GM18519 (cell line): ENCODE measurements around the gene PTPRD.

Experiments used
- ATAC-seq: cut with Tn5 transposase; IDR thresholded peaks from one replicate; pipeline ENCODE4 v1.9.1; 2021; ENCODE audit warnings: mild to moderate bottlenecking, moderate library complexity; ENCODE audit not compliant: unreplicated experiment, low FRiP score

Gene PTPRD

GRCh38 chr9:9917400-9917799, 695.4 kb downstream of the PTPRD start:
- no peak for ATAC-seq

DNA sequence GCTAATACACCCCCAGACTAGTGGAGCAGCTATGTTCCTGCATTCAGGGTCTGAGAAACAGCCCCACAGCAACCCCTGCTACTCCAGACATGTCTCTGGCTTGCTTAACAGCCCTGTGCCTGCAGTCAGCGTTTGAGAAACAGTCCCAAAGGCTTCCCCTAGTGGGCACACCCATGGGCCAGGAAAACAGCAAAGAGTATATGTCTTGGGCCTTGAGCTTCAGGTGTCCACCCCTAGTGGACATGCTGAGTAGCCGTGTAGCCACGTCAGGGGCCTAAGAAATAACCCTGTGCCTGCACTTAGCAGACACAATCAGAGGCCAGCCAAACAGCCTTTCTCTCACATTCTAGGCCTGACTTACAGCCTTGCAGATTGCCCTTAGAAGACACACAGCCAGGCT, 698.6 kb downstream of the PTPRD start:
- no peak for ATAC-seq

DNA sequence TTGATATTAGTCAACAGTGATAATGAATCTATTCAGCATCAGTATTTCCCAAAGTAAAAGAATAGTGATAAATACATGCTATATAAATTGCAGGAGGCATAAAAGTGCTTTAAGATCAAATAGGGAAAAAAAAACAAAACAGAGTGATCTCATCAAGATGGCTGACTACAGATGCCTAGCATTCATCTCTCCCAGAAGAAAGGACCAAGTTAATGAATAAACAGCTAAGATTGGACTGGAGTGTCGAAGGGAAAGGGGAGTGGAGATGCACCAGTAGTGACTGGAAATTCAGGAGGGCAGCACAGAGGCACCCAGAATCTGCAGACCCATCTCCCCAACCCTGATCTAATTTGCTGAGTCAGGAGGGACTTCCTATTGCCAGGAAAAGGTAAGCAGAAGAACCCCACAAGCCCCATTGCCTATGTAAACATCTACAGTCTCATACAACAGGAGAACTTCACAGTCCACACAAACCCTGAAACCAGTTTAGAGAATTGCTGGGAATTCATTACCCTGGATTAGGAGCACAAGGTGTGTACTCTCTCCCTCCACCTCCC, 699.4 kb downstream of the PTPRD start:
- no peak for ATAC-seq

- no peak for ATAC-seq
Observed at GRCh38 chr9:9912459-9912858, 700.3 kb downstream of the PTPRD start.

GRCh38 chr9:9905736-9906135, 707.1 kb downstream of the PTPRD start:
- no peak for ATAC-seq

- no peak for ATAC-seq
Observed at GRCh38 chr9:9904041-9904440, 708.8 kb downstream of the PTPRD start.

DNA sequence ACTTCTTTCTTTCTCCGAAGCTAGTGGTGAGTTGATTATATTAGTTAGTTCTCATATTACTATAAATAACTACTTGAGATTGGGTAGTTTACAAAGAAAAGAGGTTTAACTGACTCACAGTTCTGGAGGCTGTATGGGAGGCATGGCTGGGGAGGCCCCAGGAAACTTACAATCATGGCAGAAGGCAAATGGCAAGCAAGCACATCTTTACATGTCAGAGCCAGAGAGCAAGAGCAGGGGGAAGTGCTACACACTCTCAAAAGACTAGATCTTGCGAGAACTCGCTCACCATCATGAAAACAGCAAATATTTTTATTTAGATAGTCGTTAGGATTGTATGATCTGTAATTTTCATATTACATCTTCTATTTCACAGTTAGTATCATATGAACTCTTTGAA, 711.2 kb downstream of the PTPRD start:
- no peak for ATAC-seq

GRCh38 chr9:9893837-9894236, 719.0 kb downstream of the PTPRD start:
- no peak for ATAC-seq

DNA sequence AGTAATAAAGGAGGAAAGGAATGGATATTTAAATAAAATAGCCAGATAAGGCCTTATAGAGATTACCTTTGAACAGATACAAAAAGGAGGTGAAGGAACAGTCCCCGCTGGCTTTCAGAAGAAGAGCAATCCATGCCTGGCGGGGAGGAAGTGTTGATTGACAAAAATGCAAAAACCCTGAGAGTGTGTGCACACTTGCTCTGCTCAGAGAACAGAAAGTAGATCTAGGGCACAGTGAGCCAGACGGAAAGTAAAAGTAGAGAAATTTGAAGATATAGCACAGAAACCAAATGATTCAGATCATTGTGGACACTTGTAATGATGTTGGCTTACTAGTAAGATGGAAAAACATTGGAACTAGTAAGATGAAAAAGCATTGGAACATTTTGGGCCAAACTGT, 720.6 kb downstream of the PTPRD start:
- no peak for ATAC-seq

DNA sequence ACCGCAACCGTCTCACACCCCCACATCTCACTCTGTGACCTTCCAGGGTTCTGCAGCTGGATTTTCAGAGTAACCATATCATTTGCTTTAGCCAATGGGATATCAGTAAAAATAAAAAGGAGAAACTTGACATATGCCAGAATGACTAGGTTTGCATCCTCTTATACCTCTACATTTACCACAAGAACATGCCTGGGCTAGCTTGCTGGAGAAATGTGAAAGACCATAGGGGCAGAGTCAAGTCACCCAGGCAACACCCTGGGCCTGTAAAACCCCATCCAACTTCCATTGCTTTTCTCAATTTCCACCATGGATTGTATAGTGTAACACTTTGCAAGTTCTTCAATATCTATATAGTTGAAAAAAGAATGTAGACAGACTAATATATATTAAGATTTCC, 731.1 kb downstream of the PTPRD start:
- no peak for ATAC-seq

GRCh38 chr9:9874270-9874669, 738.5 kb downstream of the PTPRD start:
- no peak for ATAC-seq

DNA sequence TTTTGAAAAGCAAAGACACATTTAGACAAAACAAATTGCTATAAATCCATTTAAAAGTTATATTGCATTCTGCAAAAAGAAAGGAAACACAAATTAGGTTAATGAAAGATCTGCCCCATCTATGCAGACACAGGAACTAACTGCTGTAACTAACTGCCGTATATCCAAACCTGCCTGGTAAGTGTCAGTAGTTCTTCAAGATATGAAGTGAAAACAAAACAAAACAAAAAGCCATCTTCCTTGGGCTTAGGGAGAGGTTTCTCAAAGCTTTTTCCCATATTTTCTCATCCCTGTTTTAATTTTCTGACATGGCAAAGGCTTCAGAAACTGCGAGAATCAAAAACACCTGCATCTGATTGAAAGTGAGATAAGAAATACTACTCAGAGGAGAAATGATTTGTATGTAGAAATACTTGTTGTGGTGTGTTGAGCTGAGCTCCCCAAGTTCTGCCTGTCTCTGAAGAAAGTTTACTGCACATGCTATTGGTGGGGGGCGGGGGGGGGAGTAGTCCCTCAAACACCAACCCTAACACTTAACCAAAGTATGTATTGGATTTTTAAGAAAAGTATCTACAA, 750.5 kb downstream of the PTPRD start:
- no peak for ATAC-seq

- ATAC-seq, result no peak
Observed at GRCh38 chr9:9855177-9856078, 757.4 kb downstream of the PTPRD start.

DNA sequence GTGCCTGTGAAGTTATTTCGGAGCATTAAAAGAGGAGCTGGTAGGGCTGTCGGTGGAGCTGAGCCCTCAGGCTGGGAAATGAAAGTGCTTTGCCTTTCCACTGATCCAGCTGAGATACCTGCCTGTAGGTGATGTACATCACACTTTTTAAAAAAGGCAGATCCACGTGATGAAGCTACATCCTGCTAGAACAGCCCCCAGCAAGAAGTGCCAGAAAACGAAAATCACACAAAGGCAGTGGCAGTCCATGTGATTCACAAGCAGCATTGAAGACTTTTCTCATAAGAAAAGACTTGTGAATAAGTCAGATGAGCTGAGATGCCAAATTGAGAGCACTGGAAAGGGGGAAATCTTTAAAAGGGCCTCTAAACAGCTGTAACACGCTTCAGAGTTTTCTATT, 765.1 kb downstream of the PTPRD start:
- no peak for ATAC-seq

GRCh38 chr9:9846557-9846956, 766.2 kb downstream of the PTPRD start:
- ATAC-seq, result peak; percentile 66

- no peak for ATAC-seq
Observed at GRCh38 chr9:9820436-9820835, 792.4 kb downstream of the PTPRD start.

DNA sequence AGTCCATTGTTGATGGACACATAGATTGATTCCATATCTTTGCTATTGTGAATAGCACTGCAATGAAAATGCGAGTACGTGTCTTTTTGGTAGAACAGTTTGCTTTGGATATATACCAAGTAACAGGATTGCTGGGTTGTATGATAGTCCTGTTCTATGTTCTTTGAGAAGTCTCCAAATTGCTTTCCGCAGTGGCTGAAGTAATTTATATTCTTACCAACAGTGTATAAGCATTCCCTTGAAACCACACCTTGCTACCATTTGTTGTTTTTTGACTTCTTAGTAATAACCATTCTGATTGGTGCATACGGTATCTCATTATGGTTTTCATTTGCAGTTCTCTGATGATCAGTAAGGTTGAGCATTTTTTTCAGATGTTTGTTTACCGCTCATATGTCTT, 792.9 kb downstream of the PTPRD start:
- ATAC-seq, result no peak

GRCh38 chr9:9817176-9817575, 795.6 kb downstream of the PTPRD start:
- no peak for ATAC-seq

GRCh38 chr9:9804109-9804508, 808.7 kb downstream of the PTPRD start:
- ATAC-seq, result no peak

GRCh38 chr9:9799287-9799686, 813.5 kb downstream of the PTPRD start:
- ATAC-seq, result no peak

DNA sequence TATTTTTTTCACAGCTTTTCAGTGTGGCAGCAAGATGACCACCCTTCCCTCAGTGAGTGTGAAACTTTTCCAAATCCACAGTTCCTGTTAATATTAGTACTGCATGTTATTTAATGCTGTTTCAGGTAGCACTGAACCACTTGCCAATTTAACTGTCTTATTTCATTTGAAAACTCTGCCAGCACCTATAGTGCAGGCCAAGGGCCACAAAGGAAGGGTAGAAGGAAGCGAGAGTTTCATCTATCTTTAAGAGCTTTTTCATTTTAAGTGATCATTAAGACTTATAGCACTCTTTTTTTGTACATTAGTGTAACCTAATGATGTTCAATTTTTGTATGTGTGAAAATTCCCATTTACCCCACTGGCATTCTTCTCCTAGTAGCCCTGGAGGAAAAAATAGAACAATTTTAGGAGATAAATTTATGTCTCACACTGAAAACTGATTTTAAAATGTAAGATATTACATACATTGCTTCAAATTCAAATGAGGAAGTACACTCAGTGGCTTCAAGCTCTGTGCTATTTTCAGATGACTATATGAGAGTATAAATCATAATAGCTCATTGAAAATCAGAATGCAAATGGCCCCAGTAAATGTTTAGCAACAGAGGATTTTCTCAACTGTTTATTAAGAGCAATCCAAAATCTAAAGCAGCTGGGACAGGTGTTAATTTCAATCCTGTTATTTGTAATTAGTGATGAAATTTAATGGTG, 820.5 kb downstream of the PTPRD start:
- no peak for ATAC-seq
